Fibroblast of mammary gland (primary cell): Measurements from ENCODE around the gene CFAP69.

Source experiments
- DNase-seq: peaks from one replicate; pipeline ENCODE4 v3.0.0-alpha.2; 2010; ENCODE audit warnings: low read depth
- H3K4me3 ChIP-seq: 2 replicates; pipeline ENCODE4 v1.5.1; 2011; ENCODE audit warnings: low read depth, mild to moderate bottlenecking, low read length, moderate library complexity; ENCODE audit not compliant: control insufficient read depth
- TF ChIP-seq, protein P1 (sequence below): conservative IDR thresholded peaks from 2 replicates; pipeline ENCODE4 v1.5.1; 2011; ENCODE audit warnings: low read depth, low read length, inconsistent platforms; ENCODE audit not compliant: control insufficient read depth, insufficient read depth

CFAP69 gene

DNA sequence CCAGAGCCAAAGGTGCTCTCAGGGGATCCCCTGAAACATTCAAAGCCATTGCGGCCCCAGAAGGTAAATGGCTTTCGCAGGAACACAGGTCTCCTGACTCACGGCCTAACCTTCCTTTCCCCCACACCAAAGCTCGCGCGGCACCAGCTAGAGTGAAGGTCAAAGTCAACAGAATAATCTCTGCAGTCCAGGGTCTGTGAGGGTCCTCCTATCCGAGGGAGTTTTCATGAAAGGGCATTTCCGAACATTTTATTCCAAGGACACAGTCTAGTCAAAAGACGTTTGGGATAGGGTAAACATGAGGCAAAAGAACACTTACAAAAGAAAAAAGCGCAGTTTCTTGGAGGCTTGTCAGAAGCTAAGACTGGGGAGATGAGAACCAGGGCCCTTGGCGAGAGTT is 34.0 kb upstream of the CFAP69 start:
- TF ChIP-seq, protein P1, sequence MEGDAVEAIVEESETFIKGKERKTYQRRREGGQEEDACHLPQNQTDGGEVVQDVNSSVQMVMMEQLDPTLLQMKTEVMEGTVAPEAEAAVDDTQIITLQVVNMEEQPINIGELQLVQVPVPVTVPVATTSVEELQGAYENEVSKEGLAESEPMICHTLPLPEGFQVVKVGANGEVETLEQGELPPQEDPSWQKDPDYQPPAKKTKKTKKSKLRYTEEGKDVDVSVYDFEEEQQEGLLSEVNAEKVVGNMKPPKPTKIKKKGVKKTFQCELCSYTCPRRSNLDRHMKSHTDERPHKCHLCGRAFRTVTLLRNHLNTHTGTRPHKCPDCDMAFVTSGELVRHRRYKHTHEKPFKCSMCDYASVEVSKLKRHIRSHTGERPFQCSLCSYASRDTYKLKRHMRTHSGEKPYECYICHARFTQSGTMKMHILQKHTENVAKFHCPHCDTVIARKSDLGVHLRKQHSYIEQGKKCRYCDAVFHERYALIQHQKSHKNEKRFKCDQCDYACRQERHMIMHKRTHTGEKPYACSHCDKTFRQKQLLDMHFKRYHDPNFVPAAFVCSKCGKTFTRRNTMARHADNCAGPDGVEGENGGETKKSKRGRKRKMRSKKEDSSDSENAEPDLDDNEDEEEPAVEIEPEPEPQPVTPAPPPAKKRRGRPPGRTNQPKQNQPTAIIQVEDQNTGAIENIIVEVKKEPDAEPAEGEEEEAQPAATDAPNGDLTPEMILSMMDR: no peak
- peak overlapping the region; percentile 77 for H3K4me3 ChIP-seq
- no peak for DNase-seq

DNA sequence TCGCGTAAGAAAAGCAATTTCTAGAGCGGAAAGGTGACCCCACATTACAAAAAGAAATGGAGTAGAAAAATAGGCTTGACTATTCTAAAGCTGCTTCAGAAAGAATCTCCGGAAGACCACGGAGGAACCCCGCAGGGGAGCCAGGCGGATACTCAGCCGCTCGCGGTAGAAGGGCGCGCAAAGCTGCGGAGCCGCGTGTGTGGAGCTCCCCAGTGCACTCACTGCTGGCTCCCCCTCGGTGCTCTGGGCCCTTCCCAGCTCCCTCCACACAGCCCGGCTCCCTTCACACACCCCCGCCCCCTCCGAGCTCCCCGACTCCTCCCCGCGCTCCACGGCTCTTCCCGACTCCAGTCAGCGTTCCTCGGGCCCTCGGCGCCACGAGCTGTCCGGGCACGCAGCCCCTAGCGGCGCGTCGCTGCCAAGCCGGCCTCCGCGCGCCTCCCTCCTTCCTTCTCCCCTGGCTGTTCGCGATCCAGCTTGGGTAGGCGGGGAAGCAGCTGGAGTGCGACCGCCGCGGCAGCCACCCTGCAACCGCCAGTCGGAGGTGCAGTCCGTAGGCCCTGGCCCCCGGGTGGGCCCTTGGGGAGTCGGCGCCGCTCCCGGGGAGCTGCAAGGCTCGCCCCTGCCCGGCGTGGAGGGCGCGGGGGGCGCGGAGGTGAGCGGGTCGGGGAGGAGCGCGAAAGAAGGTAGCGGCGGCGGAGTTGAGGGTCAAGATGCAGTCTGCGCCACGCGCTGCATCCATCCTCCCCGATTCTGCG is 33.4 kb upstream of the CFAP69 start, which contains the start of gene STEAP2:
TSS of gene STEAP2 (plus strand) at position 350 of the 758 bp plus-strand sequence. CDS start 13,343 bp downstream, outside the sequence.
- DNase-seq: peak; percentile 92
- TF ChIP-seq, protein P1: no peak
- peak within 1 kb of the TSS; percentile 77 for H3K4me3 ChIP-seq

DNA sequence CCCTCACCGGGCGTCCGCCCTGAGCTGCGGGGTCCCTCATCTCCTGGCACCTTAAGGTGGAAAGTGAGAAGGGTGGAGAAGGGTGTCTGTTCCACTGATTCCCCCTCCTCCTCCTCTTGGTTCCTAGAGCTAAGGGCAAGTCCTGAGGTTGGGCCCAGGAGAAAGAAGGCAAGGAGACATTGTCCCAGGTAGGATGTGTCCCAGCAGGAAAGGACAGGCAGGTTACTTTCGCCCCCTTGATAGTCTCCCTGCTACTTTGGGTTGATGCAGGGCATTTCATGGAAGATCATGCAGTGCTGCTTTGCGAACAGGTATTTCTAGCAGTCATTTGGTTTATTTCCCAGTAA is 32.9 kb upstream of the CFAP69 start:
- DNase-seq: no peak
- TF ChIP-seq, protein P1: no peak
- H3K4me3 ChIP-seq: peak overlapping the region; percentile 77

DNA sequence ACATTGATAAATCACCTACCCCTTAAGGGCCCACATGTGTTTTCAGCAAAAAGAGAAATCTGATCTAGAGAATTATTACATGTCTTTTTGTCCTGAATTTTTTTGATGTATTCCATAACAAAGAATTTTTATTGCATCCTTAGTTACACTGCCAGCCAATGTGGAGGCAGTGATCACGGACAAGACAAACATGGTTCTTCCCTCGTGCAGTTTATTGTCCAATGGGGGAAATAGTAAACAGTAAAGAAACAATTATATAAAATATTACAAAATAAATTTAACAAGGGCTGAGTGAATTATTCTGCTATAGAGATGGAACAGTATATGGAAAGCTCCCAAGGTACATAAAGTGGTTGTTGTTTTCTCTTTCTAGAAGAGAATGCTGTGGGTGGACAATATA is 31.5 kb upstream of the CFAP69 start:
- no peak for DNase-seq
- TF ChIP-seq, protein P1: no peak

DNA sequence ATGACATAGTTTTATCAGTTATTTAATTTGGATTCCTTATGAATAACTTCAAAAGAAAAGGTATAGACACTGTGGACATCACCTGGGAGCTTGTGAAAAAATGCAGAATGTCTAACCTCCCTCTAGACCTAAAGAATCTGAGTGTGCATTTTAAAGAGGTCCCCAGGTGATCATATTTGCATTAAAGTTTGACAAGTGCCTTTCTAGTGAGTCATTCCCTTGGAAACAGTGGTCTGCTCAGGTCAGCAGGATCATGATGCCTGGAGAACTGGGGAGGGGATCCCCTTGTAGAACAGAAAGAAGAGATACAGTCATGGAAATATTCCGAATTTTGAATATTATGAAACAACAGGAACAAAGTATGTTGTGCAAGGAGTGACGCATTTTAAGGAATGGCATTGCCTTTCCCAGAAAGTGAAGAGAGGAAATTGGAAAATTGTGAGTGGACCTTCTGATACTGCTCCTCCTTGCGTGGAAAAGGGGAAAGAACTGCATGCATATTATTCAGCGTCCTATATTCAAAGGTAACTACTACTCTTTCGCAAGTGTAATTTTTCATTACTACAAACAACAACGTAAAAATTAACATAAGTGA is 28.8 kb upstream of the CFAP69 start:
- H3K4me3 ChIP-seq: no peak overlapping the region
- DNase-seq: peak; percentile 84
- TF ChIP-seq, protein P1: peak; percentile 20

More for the DNA sequence above, 31.5 kb upstream of the CFAP69 start:
- H3K4me3 ChIP-seq: no peak overlapping the region

DNA sequence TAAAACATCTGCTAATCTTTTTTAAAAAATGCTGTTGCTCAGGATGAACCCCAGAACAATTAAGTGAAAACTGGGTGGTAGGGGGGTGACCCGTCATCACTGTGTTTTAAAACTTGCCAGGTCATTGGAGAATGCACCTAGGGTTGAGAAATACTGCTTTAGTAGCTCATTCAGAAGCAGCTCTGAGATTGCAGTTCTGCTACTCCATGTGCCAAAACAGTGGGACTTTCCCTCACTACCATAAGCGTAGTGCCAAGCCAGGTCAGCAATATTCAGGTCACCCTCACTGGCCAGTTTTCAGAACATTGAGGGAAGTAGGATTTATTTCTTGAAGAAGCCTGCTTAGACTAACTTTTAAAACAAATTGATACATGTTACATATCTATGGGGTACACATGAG is 28.2 kb upstream of the CFAP69 start:
- DNase-seq: peak; percentile 60
- no peak overlapping the region for H3K4me3 ChIP-seq
- TF ChIP-seq, protein P1: no peak
